BJ (cell line): ENCODE data around the gene PGC. TPM values are rescaled to one million over a fixed set of nuclear protein-coding genes. Genes with fewer than 3 reads are reported as not detected.

Source experiments
- CTCF ChIA-PET: fragments of 350-600 bp; formaldehyde crosslinking; extraction: SDS; loops from one replicate; lab custom pipeline; 2021; ENCODE audit warnings: antibody characterized with exemption, inconsistent platforms; lab: Yijun Ruan, JAX
- POLR2A ChIA-PET: fragments of 300-600 bp; sonication (Branson Sonifier 250); formaldehyde crosslinking; extraction: SDS; loops from one replicate; lab custom pipeline; 2021; ENCODE audit warnings: antibody characterized with exemption; lab: Charles Lee
- DNase-seq: peaks from one replicate; pipeline ENCODE4 v3.0.0-alpha.2; 2011; ENCODE audit warnings: low read depth
- H3K27me3 ChIP-seq: 2 replicates; pipeline ENCODE4 v1.6.0; 2011; ENCODE audit warnings: low read length; ENCODE audit not compliant: control insufficient read depth, insufficient read depth
- H3K36me3 ChIP-seq: 2 replicates; pipeline ENCODE4 v1.5.1; 2011; ENCODE audit warnings: low read length; ENCODE audit not compliant: control insufficient read depth, insufficient read depth
- H3K4me3 ChIP-seq: 2 replicates; pipeline ENCODE4 v1.5.1; 2011; ENCODE audit warnings: low read depth, mild to moderate bottlenecking, control low read depth, low read length
- polyA plus RNA-seq: library from polyadenylated mRNA; depleted of rRNA; stranded (reverse); fragments of >200 nt; gene quantifications from 2 replicates; pipeline ENCODE4 v1.2.3, GENCODE V29; 2011
- TF ChIP-seq, protein P1 (sequence below): IDR thresholded peaks from 2 replicates; pipeline ENCODE4 v1.5.1; 2011; ENCODE audit warnings: low read depth, mild to moderate bottlenecking, control low read depth, inconsistent platforms, low read length, moderate library complexity; ENCODE audit not compliant: insufficient read depth

Gene PGC
- polyA plus RNA-seq, 1 experiment, result not detected

DNA sequence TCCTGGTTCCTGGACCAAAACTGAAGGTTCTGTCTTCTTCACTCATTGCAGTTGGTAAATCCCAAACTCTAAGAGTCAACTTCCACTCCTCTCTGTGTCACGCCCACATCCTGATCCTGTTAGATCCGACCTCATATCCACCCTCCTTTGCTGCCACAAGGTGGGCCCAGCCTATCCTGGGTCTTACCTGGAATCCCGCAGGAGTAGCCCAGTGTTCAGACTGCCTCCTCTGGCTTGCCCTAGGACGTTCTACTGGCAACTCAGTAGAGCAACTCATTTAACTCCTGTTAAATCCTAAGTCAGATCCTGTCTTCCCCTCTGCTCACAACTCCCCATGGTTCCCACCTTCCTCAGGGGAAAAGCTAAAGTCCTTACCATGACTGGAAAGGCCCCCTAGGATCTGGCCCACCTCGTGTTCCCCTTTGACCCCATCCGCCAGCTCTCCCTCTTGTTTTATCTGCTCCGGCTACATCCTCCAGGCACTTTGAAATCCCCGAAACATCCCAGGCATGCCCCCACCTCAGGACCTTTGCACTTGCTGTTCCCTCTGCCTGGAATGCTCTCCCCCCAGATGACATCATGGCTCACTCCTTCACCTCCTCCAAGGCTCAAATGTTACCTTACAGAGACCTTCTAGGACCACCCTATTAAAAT lies 55.6 kb downstream of the PGC start:
- POLR2A ChIA-PET, result no interaction called here
- no peak for DNase-seq
- CTCF ChIA-PET, result interaction anchor here (1.1 to 11.5 kb wide), 4 partner anchors 8 to 320 kb away, joined by 3 to 211 read pairs (median 9); no protein-coding TSS in a partner anchor
- TF ChIP-seq, protein P1, sequence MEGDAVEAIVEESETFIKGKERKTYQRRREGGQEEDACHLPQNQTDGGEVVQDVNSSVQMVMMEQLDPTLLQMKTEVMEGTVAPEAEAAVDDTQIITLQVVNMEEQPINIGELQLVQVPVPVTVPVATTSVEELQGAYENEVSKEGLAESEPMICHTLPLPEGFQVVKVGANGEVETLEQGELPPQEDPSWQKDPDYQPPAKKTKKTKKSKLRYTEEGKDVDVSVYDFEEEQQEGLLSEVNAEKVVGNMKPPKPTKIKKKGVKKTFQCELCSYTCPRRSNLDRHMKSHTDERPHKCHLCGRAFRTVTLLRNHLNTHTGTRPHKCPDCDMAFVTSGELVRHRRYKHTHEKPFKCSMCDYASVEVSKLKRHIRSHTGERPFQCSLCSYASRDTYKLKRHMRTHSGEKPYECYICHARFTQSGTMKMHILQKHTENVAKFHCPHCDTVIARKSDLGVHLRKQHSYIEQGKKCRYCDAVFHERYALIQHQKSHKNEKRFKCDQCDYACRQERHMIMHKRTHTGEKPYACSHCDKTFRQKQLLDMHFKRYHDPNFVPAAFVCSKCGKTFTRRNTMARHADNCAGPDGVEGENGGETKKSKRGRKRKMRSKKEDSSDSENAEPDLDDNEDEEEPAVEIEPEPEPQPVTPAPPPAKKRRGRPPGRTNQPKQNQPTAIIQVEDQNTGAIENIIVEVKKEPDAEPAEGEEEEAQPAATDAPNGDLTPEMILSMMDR, result no peak
- H3K4me3 ChIP-seq, result no peak overlapping the region
- H3K36me3 ChIP-seq, result peaks cover 13% of the 10 kb centered on the region
- no peaks in the 10 kb centered on the region for H3K27me3 ChIP-seq

DNA sequence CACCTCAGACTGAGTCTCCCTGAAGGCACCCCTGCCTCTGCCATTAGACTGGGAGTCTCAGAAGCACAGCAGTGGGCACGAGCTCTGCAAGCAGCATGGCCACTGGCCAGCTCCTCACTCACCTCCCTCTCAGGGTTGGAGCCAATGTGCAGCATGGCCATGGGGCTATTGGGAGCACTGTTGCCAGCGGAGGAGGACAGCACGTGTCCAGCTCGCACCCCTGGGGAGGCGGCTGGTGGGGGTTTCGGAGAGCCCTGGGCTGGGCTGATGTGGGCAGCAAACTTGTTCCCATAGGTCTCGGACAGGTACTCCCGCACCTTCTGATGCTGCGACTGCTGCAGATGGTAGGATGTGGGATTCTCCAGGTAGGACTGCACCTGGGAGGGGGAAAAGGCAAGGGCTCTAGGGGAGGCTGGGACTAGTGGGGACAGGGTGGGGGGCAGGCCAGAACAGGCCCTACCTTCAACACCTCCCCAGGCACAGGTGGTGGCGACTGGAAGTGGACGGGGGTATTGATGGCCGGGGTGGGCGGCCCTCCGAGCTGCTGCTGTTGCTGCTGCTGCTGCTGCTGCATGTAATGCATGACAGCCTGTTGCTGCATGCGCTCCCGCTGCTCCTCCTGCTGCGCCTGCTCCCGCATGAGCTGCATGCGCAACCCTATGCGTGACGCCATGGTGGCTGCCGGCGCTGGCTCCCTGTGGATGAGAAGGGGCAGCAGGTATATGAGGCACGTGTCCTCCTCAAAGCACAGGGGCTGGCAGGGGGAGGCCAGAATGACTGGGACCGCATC lies 56.5 kb downstream of the PGC start:
- CTCF ChIA-PET, result interaction anchor here (1.0 to 11.5 kb wide), 7 partner anchors 9 to 370 kb away, joined by 3 to 211 read pairs (median 7); no protein-coding TSS in a partner anchor
- TF ChIP-seq, protein P1, result no peak

DNA sequence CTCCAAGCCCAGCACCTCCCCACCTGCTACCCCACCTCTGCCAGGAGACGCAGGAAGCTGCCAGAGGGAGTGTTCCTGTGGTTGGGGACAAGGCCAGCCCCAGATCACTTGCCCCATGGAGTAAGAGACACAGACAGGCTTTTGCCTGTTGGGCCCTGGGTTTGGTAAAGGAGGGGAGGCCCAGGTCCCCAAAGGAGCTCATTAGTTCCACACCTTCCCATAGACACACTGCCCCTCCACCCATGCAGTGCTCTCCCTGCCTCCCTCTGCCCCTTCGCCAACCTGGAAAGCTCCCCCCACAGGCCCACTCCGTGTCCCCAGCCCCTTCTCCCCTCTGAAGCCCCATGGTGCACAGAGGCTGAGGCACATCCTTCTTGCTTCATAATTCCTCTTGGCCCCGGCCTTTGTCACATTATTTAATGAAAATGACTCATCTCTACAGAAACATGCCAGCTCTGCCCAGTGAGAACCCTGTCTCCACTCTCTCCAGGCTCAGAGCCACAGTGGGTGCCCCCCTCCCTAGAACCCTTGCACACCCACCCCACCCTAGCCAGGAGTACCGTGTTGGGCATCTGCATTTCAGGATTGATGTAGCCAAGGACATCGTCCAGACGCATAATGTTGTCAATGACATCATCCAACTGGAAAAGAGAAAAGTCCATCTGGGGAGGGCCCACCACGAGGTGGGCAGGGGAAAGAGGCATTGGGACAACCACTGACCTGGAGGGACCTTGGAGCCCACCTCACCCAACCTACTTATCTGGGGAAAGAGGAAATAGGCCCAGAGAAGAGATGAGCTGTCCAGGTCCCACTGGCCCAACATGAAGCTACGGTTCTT lies 57.8 kb downstream of the PGC start:
- POLR2A ChIA-PET, result no interaction called here
- TF ChIP-seq, protein P1, result no peak
- no peak overlapping the region for H3K4me3 ChIP-seq
- no peak for DNase-seq
- H3K36me3 ChIP-seq, result peaks cover 17% of the 10 kb centered on the region
- no peaks in the 10 kb centered on the region for H3K27me3 ChIP-seq
- CTCF ChIA-PET, result interaction anchor here (1.1 to 11.5 kb wide), 9 partner anchors 8 to 318 kb away, joined by 3 to 211 read pairs (median 5); no protein-coding TSS in a partner anchor

More for the DNA sequence above, 56.5 kb downstream of the PGC start:
- POLR2A ChIA-PET, result no interaction called here
- Histone ChIP-seq H3K36me3 (peaks cover 15% of the 10 kb centered on the region), H3K4me3 (no peak overlapping the region), H3K27me3 (no peaks in the 10 kb centered on the region)
- DNase-seq, result no peak

DNA sequence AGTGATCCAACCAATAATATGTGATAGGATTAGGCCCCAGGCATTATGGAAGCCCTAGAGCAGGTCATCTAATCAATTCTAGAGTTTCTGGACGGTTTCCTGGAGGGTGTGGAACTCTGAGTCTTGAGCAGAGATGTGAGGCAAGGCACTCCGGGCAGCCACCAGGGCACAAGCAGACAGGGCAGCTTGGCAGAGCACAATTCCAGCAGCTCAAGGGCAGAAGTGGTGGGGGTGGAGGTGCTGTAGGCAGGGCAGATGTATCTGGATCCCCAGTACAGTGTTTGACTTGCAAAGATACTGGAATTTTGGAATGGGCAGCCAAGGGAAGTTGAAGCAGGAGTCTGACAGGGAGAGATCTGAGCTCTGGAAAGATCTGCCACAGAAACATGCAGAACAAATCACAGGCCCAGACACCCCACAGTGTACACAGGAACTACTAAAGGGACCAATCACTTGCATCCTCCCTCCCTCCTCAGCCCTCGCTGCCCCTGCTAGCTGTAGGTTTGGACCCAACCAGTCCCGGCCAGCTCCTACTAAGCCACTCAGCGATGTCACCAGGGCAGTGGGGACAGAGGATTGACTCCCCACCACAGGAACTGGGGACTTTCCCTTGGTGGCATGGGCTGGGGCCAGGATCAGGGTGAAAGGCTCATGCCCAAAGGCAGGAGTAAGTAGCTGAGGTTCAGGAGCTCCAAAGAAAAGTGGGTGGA lies 58.8 kb downstream of the PGC start:
- Histone ChIP-seq H3K36me3 (peaks cover 17% of the 10 kb centered on the region), H3K27me3 (no peaks in the 10 kb centered on the region), H3K4me3 (no peak overlapping the region)
- no peak for DNase-seq
- ChIA-PET CTCF (interaction anchor here (1.1 to 11.5 kb wide), 10 partner anchors 10 to 317 kb away, joined by 3 to 211 read pairs (median 4); partner anchors contain the start of gene TFEB), POLR2A (interaction anchor here (0.6 kb wide), 1 partner anchor 1294 kb away, joined by 6 read pairs; no protein-coding TSS in a partner anchor)
- TF ChIP-seq, protein P1, result no peak
